GM23338 (cell line): ENCODE measurements around the gene SBF1. TPM values are rescaled to one million over a fixed set of nuclear protein-coding genes. Genes with fewer than 3 reads are reported as not detected.

Source experiments
- ATAC-seq: fragments of 200-7000 bp; cut with Tn5 transposase; 3 replicates; pipeline ENCODE4 v1.9.1; 2020
- DNase-seq: peaks from one replicate; pipeline ENCODE4 v3.0.0-alpha.2; 2015; ENCODE audit warnings: low spot score
- H2AFZ ChIP-seq: fragments of 200-600 bp; sonication (generic); 2 replicates; pipeline ENCODE4 v1.8.0; 2016; ENCODE audit warnings: antibody characterized with exemption, mild to moderate bottlenecking, moderate library complexity
- H3F3A ChIP-seq: fragments of 200-600 bp; sonication (generic); replicated peaks from 2 replicates; pipeline ENCODE4 v1.8.0; 2017; ENCODE audit warnings: antibody characterized with exemption, mixed run types, low read depth
- H3K27ac ChIP-seq: fragments of 200-600 bp; sonication (generic); 2 replicates; pipeline ENCODE4 v1.6.1; 2016; ENCODE audit warnings: low read depth
- H3K27me3 ChIP-seq: fragments of 200-600 bp; sonication (generic); 2 replicates; pipeline ENCODE4 v1.8.0; 2016; ENCODE audit warnings: mild to moderate bottlenecking, mixed run types, moderate library complexity; ENCODE audit not compliant: insufficient read depth
- H3K36me3 ChIP-seq: fragments of 200-600 bp; sonication (generic); 2 replicates; pipeline ENCODE4 v1.8.0; 2016; ENCODE audit warnings: mild to moderate bottlenecking; ENCODE audit not compliant: insufficient read depth
- H3K4me1 ChIP-seq: fragments of 200-600 bp; sonication (generic); 2 replicates; pipeline ENCODE4 v1.8.0; 2016; ENCODE audit warnings: mild to moderate bottlenecking, moderate library complexity; ENCODE audit not compliant: insufficient read depth
- H3K4me2 ChIP-seq: fragments of 200-600 bp; sonication (generic); 2 replicates; pipeline ENCODE4 v1.7.1; 2017; ENCODE audit warnings: mixed run types
- H3K4me3 ChIP-seq: fragments of 200-600 bp; sonication (generic); 2 replicates; pipeline ENCODE4 v1.6.1; 2016; ENCODE audit warnings: mixed run types
- H3K79me2 ChIP-seq: fragments of 200-600 bp; sonication (generic); replicated peaks from 2 replicates; pipeline ENCODE4 v1.8.0; 2017; ENCODE audit warnings: mild to moderate bottlenecking; ENCODE audit not compliant: insufficient read depth
- H3K9me2 ChIP-seq: fragments of 200-600 bp; sonication (generic); 2 replicates; pipeline ENCODE4 v1.8.0; 2017; ENCODE audit not compliant: insufficient read depth
- H4K20me1 ChIP-seq: fragments of 200-600 bp; sonication (generic); replicated peaks from 2 replicates; pipeline ENCODE4 v1.8.0; 2017; ENCODE audit warnings: mild to moderate bottlenecking; ENCODE audit not compliant: insufficient read depth
- H3K27ac Mint-ChIP-seq: 2 replicates; pipeline ENCODE4 v1.8.0; 2020; ENCODE audit warnings: inconsistent platforms, mild to moderate bottlenecking, moderate library complexity, mixed read lengths
- H3K27me3 Mint-ChIP-seq: 3 replicates; pipeline ENCODE4 v1.8.0; 2022; ENCODE audit warnings: low read depth, mild to moderate bottlenecking, moderate library complexity, mixed read lengths, inconsistent platforms; ENCODE audit not compliant: insufficient read depth, poor library complexity
- H3K36me3 Mint-ChIP-seq: 3 replicates; pipeline ENCODE4 v1.8.0; 2021; ENCODE audit warnings: low read depth, mild to moderate bottlenecking, inconsistent platforms, moderate library complexity, mixed read lengths
- H3K4me1 Mint-ChIP-seq: 3 replicates; pipeline ENCODE4 v1.8.0; 2020; ENCODE audit warnings: mild to moderate bottlenecking, inconsistent platforms, mixed read lengths
- H3K4me3 Mint-ChIP-seq: 3 replicates; pipeline ENCODE4 v1.8.0; 2021; ENCODE audit warnings: moderate library complexity, mild to moderate bottlenecking, inconsistent platforms, mixed read lengths
- H3K9me3 Mint-ChIP-seq: 3 replicates; pipeline ENCODE4 v1.8.0; 2020; ENCODE audit warnings: moderate library complexity, mild to moderate bottlenecking, inconsistent platforms, mixed read lengths
- CREB1 ChIP-seq: fragments of 250-450 bp; sonication (Bioruptor Pico); IDR thresholded peaks from 2 replicates; pipeline ENCODE4 v1.5.0; 2020; ENCODE audit warnings: low read depth, mild to moderate bottlenecking, moderate library complexity
- EZH2 ChIP-seq: fragments of 200-600 bp; sonication (generic); IDR thresholded peaks from one replicate; pipeline ENCODE4 v1.8.0; 2017; ENCODE audit warnings: antibody characterized with exemption, mild to moderate bottlenecking, low read depth; ENCODE audit not compliant: unreplicated experiment
- EZH2phosphoT487 ChIP-seq: fragments of 200-600 bp; sonication (generic); IDR thresholded peaks from one replicate; pipeline ENCODE4 v1.8.1; 2018; ENCODE audit warnings: antibody characterized with exemption; ENCODE audit not compliant: unreplicated experiment
- JUNB ChIP-seq: IDR thresholded peaks from one replicate; pipeline ENCODE4 v1.6.1; 2016; ENCODE audit warnings: antibody characterized with exemption; ENCODE audit not compliant: unreplicated experiment
- NANOG ChIP-seq: IDR thresholded peaks from 2 replicates; pipeline ENCODE4 v1.6.1; 2016; ENCODE audit warnings: antibody characterized with exemption, borderline replicate concordance
- POLR2AphosphoS5 ChIP-seq: IDR thresholded peaks from 2 replicates; pipeline ENCODE4 v1.6.1; 2016; ENCODE audit warnings: antibody characterized with exemption, low read depth
- STAT1 ChIP-seq: IDR thresholded peaks from one replicate; pipeline ENCODE4 v1.6.1; 2016; ENCODE audit warnings: antibody characterized with exemption; ENCODE audit not compliant: unreplicated experiment
- ZNF114 ChIP-seq: fragments of 250-450 bp; sonication (Bioruptor Pico); IDR thresholded peaks from 2 replicates; pipeline ENCODE4 v1.5.0; 2020; ENCODE audit warnings: mild to moderate bottlenecking, moderate library complexity
- ZNF331 ChIP-seq: fragments of 250-450 bp; sonication (Bioruptor Pico); IDR thresholded peaks from 2 replicates; pipeline ENCODE4 v1.5.0; 2020; ENCODE audit warnings: low read depth, mild to moderate bottlenecking, moderate library complexity
- polyA plus RNA-seq: library from polyadenylated mRNA; unstranded; fragments of >200 nt; fragmentation: Nextera tagmentation; extraction: Ambion mirVana; gene quantifications from 2 replicates; pipeline ENCODE4 v1.2.1, GENCODE V29; 2016
- total RNA-seq: library from RNA; depleted of rRNA; stranded (reverse); fragments of >200 nt; shearing (Covaris generic); gene quantifications from 2 replicates; pipeline ENCODE4 v1.2.3, GENCODE V29; 2014
- TF ChIP-seq, protein P1 (sequence below), 2 experiments: fragments of 200-600 bp in 1 of 2; sonication (generic) in 1 of 2; conservative IDR thresholded peaks; 2 replicates each; pipeline versions ENCODE4 v1.5.1 to v1.6.1; 2016 to 2017; ENCODE audit warnings: antibody characterized with exemption in 2 of 2, low read depth in 2 of 2, mild to moderate bottlenecking in 2 of 2, moderate library complexity in 1 of 2
- TF ChIP-seq, protein P2 (sequence below): IDR thresholded peaks from 2 replicates; pipeline ENCODE4 v1.6.1; 2016; ENCODE audit warnings: antibody characterized with exemption
- TF ChIP-seq, protein P3 (sequence below): fragments of 250-450 bp; sonication (Bioruptor Pico); IDR thresholded peaks from 2 replicates; pipeline ENCODE4 v1.5.0; 2020; ENCODE audit warnings: mild to moderate bottlenecking, moderate library complexity

The SBF1 gene
- total and polyA plus RNA-seq, 2 experiments from 2014 or later, result 26.5 to 85.4 TPM

- TF ChIP-seq EZH2phosphoT487, result no peak
- no peak for TF ChIP-seq POLR2AphosphoS5
- TF ChIP-seq, protein P1, sequence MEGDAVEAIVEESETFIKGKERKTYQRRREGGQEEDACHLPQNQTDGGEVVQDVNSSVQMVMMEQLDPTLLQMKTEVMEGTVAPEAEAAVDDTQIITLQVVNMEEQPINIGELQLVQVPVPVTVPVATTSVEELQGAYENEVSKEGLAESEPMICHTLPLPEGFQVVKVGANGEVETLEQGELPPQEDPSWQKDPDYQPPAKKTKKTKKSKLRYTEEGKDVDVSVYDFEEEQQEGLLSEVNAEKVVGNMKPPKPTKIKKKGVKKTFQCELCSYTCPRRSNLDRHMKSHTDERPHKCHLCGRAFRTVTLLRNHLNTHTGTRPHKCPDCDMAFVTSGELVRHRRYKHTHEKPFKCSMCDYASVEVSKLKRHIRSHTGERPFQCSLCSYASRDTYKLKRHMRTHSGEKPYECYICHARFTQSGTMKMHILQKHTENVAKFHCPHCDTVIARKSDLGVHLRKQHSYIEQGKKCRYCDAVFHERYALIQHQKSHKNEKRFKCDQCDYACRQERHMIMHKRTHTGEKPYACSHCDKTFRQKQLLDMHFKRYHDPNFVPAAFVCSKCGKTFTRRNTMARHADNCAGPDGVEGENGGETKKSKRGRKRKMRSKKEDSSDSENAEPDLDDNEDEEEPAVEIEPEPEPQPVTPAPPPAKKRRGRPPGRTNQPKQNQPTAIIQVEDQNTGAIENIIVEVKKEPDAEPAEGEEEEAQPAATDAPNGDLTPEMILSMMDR (conservative IDR thresholded peaks at IDR 0.05; ENCODE audit: low read depth in 2 of 2), result no peak
- TF ChIP-seq STAT1, result no peak
- TF ChIP-seq EZH2, result no peak
- TF ChIP-seq NANOG, result no peak
- TF ChIP-seq, protein P2, sequence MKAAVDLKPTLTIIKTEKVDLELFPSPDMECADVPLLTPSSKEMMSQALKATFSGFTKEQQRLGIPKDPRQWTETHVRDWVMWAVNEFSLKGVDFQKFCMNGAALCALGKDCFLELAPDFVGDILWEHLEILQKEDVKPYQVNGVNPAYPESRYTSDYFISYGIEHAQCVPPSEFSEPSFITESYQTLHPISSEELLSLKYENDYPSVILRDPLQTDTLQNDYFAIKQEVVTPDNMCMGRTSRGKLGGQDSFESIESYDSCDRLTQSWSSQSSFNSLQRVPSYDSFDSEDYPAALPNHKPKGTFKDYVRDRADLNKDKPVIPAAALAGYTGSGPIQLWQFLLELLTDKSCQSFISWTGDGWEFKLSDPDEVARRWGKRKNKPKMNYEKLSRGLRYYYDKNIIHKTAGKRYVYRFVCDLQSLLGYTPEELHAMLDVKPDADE, result no peak
- no peak for TF ChIP-seq ZNF331 (CRISPR knock-in tag)
- no peak for TF ChIP-seq JUNB
These were observed 59.4 kb downstream of the SBF1 start (continued) for GRCh38 chr22:50415426-50415825.

GRCh38 chr22:50414476-50415248 is 60.2 kb downstream of the SBF1 start:
- Mint-ChIP-seq H3K4me1 (no peaks in the 10 kb centered on the region), H3K9me3 (no peaks in the 10 kb centered on the region), H3K27ac (no peak overlapping the region), H3K36me3 (peaks cover 23% of the 10 kb centered on the region; the same call in 2 of the 3 replicates), H3K27me3 (no peaks in the 10 kb centered on the region), H3K4me3 (no peak overlapping the region)
- Histone ChIP-seq H3K9me2 (no peaks in the 10 kb centered on the region), H3K4me3 (no peak overlapping the region), H3K4me2 (no peak overlapping the region), H3K79me2 (no peaks in the 10 kb centered on the region), H2AFZ (no peak overlapping the region), H3K4me1 (no peaks in the 10 kb centered on the region), H3F3A (no peaks in the 10 kb centered on the region), H3K36me3 (0 out of 2 replicates have a peak, but pooled peaks cover 7% of the 10 kb centered on the region), H3K27me3 (no peaks in the 10 kb centered on the region), H4K20me1 (no peaks in the 10 kb centered on the region; the same call in 1 of the 2 replicates), H3K27ac (no peak overlapping the region)
- no peak for DNase-seq
- no peak for ATAC-seq
- TF ChIP-seq ZNF331 (CRISPR knock-in tag) (no peak), ZNF114 (CRISPR knock-in tag) (no peak), CREB1 (CRISPR knock-in tag) (no peak), POLR2AphosphoS5 (no peak)
- TF ChIP-seq, protein P3, sequence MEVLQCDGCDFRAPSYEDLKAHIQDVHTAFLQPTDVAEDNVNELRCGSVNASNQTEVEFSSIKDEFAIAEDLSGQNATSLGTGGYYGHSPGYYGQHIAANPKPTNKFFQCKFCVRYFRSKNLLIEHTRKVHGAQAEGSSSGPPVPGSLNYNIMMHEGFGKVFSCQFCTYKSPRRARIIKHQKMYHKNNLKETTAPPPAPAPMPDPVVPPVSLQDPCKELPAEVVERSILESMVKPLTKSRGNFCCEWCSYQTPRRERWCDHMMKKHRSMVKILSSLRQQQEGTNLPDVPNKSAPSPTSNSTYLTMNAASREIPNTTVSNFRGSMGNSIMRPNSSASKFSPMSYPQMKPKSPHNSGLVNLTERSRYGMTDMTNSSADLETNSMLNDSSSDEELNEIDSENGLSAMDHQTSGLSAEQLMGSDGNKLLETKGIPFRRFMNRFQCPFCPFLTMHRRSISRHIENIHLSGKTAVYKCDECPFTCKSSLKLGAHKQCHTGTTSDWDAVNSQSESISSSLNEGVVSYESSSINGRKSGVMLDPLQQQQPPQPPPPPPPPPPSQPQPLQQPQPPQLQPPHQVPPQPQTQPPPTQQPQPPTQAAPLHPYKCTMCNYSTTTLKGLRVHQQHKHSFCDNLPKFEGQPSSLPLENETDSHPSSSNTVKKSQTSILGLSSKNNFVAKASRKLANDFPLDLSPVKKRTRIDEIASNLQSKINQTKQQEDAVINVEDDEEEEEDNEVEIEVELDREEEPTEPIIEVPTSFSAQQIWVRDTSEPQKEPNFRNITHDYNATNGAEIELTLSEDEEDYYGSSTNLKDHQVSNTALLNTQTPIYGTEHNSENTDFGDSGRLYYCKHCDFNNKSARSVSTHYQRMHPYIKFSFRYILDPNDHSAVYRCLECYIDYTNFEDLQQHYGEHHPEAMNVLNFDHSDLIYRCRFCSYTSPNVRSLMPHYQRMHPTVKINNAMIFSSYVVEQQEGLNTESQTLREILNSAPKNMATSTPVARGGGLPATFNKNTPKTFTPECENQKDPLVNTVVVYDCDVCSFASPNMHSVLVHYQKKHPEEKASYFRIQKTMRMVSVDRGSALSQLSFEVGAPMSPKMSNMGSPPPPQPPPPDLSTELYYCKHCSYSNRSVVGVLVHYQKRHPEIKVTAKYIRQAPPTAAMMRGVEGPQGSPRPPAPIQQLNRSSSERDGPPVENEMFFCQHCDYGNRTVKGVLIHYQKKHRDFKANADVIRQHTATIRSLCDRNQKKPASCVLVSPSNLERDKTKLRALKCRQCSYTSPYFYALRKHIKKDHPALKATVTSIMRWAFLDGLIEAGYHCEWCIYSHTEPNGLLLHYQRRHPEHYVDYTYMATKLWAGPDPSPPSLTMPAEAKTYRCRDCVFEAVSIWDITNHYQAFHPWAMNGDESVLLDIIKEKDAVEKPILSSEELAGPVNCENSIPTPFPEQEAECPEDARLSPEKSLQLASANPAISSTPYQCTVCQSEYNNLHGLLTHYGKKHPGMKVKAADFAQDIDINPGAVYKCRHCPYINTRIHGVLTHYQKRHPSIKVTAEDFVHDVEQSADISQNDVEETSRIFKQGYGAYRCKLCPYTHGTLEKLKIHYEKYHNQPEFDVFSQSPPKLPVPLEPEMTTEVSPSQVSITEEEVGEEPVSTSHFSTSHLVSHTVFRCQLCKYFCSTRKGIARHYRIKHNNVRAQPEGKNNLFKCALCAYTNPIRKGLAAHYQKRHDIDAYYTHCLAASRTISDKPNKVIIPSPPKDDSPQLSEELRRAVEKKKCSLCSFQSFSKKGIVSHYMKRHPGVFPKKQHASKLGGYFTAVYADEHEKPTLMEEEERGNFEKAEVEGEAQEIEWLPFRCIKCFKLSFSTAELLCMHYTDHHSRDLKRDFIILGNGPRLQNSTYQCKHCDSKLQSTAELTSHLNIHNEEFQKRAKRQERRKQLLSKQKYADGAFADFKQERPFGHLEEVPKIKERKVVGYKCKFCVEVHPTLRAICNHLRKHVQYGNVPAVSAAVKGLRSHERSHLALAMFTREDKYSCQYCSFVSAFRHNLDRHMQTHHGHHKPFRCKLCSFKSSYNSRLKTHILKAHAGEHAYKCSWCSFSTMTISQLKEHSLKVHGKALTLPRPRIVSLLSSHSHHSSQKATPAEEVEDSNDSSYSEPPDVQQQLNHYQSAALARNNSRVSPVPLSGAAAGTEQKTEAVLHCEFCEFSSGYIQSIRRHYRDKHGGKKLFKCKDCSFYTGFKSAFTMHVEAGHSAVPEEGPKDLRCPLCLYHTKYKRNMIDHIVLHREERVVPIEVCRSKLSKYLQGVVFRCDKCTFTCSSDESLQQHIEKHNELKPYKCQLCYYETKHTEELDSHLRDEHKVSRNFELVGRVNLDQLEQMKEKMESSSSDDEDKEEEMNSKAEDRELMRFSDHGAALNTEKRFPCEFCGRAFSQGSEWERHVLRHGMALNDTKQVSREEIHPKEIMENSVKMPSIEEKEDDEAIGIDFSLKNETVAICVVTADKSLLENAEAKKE (CRISPR knock-in tag), result no peak
- TF ChIP-seq, protein P2, result no peak
